ENCODE results near the gene CLPTM1L.

CLPTM1L gene

GRCh38 chr5:1344975-1345838 is at the start of gene CLPTM1L:
Gene CLPTM1L, minus strand, starts transcription at chr5:1345099. Its CDS starts 258 bp downstream, at chr5:1344841.
- peak; percentile 74 for DNase-seq (ENCODE audit: low read depth)

- DNase-seq (ENCODE audit: low read depth): no peak
Observed at GRCh38 chr5:1393571-1394501, 48.9 kb upstream of the CLPTM1L start.

GRCh38 chr5:1392801-1393565 is 48.1 kb upstream of the CLPTM1L start:
- DNase-seq (ENCODE audit: low read depth): no peak

GRCh38 chr5:1392261-1392660 is 47.4 kb upstream of the CLPTM1L start:
- DNase-seq (ENCODE audit: low read depth): no peak

GRCh38 chr5:1391691-1392090 is 46.8 kb upstream of the CLPTM1L start:
- no peak for DNase-seq (ENCODE audit: low read depth)

- no peak for DNase-seq (ENCODE audit: low read depth)
Observed at GRCh38 chr5:1390861-1391600, 46.1 kb upstream of the CLPTM1L start.

GRCh38 chr5:1390333-1390732 is 45.4 kb upstream of the CLPTM1L start:
- DNase-seq (ENCODE audit: low read depth): no peak

GRCh38 chr5:1388383-1388967 is 43.6 kb upstream of the CLPTM1L start:
- DNase-seq (ENCODE audit: low read depth): no peak

- DNase-seq (ENCODE audit: low read depth): no peak
Observed at GRCh38 chr5:1387876-1388275, 43.0 kb upstream of the CLPTM1L start.

- DNase-seq (ENCODE audit: low read depth): no peak
Observed at GRCh38 chr5:1387059-1387755, 42.3 kb upstream of the CLPTM1L start.

GRCh38 chr5:1386274-1386717 is 41.4 kb upstream of the CLPTM1L start:
- no peak for DNase-seq (ENCODE audit: low read depth)

GRCh38 chr5:1385395-1386273 is 40.7 kb upstream of the CLPTM1L start:
- no peak for DNase-seq (ENCODE audit: low read depth)

GRCh38 chr5:1384521-1384920 is 39.6 kb upstream of the CLPTM1L start:
- no peak for DNase-seq (ENCODE audit: low read depth)

- no peak for DNase-seq (ENCODE audit: low read depth)
Observed at GRCh38 chr5:1383886-1384401, 39.0 kb upstream of the CLPTM1L start.

GRCh38 chr5:1383344-1383743 is 38.4 kb upstream of the CLPTM1L start:
- DNase-seq (ENCODE audit: low read depth): no peak

GRCh38 chr5:1382248-1382700 is 37.4 kb upstream of the CLPTM1L start:
- DNase-seq (ENCODE audit: low read depth): no peak

- DNase-seq (ENCODE audit: low read depth): no peak
Observed at GRCh38 chr5:1381370-1382247, 36.7 kb upstream of the CLPTM1L start.

GRCh38 chr5:1380910-1381309 is 36.0 kb upstream of the CLPTM1L start:
- DNase-seq (ENCODE audit: low read depth): no peak

Measured in GM04504 (cell line).